Activated CD4-positive, CD25-positive, alpha-beta regulatory T cell treated with anti-CD3 and anti-CD28 coated beads, Interleukin-2, amount 50 U/mL, for 24 hours (primary cell): ENCODE results near the gene SLC27A5.
"Not testable (repeated sequence)": the region's sequence is repeated elsewhere in the genome, so short reads cannot be mapped to it uniquely, and the experiment has no call there.

ENCODE experiments used
- ATAC-seq, 2 donors: fragments of 150-1000 bp; cut with Tn5 transposase; one replicate each; pipeline ENCODE4 v1.10.0; 2021; ENCODE audit warnings: mild to moderate bottlenecking in 1 of 2, moderate library complexity in 1 of 2

SLC27A5 gene

GRCh38 chr19:58466760-58467589 lies 44.8 kb downstream of the SLC27A5 start, which contains the start of gene ZNF324:
ZNF324 (plus strand) TSS chr19:58467080; CDS start chr19:58469186, 2,106 bp downstream.
- peak; percentile 97 to 98 for ATAC-seq

GRCh38 chr19:58466089-58466759 lies 45.6 kb downstream of the SLC27A5 start:
- peak; percentile 4 to 12 for ATAC-seq

- peak; percentile 55 to 56 for ATAC-seq
These were observed 51.8 kb downstream of the SLC27A5 start for GRCh38 chr19:58460039-58460438.

GRCh38 chr19:58456111-58456510 lies 55.7 kb downstream of the SLC27A5 start:
- no peak for ATAC-seq

GRCh38 chr19:58455306-58455705 lies 56.5 kb downstream of the SLC27A5 start:
- no peak for ATAC-seq

GRCh38 chr19:58453743-58454142 lies 58.0 kb downstream of the SLC27A5 start:
- ATAC-seq, result no peak

GRCh38 chr19:58451358-58452101 lies 60.3 kb downstream of the SLC27A5 start, which contains the start of gene ZNF324B:
ZNF324B (plus strand) TSS chr19:58451622; CDS start chr19:58453702, 2,080 bp downstream.
- peak; percentile 98 to 99 for ATAC-seq

GRCh38 chr19:58450856-58451357 lies 60.9 kb downstream of the SLC27A5 start:
- peak; percentile 5 to 8 for ATAC-seq

- ATAC-seq, result not testable (repeated sequence)
These were observed 61.8 kb downstream of the SLC27A5 start for GRCh38 chr19:58449980-58450379.

- not testable (repeated sequence) for ATAC-seq
These were observed 62.9 kb downstream of the SLC27A5 start for GRCh38 chr19:58448860-58449259.
